ENCODE results near the gene TMEM39A.

GRCh38 chr3:119413603-119414280, 49.7 kb downstream of the TMEM39A start:
- no peak for TF ChIP-seq CTCF (conservative IDR thresholded peaks at IDR 0.05)
- TF ChIP-seq EZH2 (IDR thresholded peaks at IDR 0.05; ENCODE audit: low read depth): no peak

Data from PC-9 (cell line).